NB4 (cell line): ENCODE data around the gene P4HB.
A peak's percentile ranks its signal among the peaks of the same experiment; 100 is the strongest.
"Not testable (repeated sequence)": the region's sequence is repeated elsewhere in the genome, so short reads cannot be mapped to it uniquely, and the experiment has no call there.

Experiments
- DNase-seq: peaks from one replicate; pipeline ENCODE4 v3.0.0; 2010; ENCODE audit warnings: low read depth
- H3K4me3 ChIP-seq: one replicate; pipeline ENCODE4 v1.5.1; 2011; ENCODE audit warnings: mild to moderate bottlenecking, low read depth, low read length, moderate library complexity
- MAX ChIP-seq: IDR thresholded peaks from 2 replicates; pipeline ENCODE4 v1.6.1; 2011; ENCODE audit warnings: low read depth, low read length
- MYC ChIP-seq: IDR thresholded peaks from 2 replicates; pipeline ENCODE4 v1.6.1; 2011; ENCODE audit warnings: low read depth, low read length
- POLR2A ChIP-seq: IDR thresholded peaks from 2 replicates; pipeline ENCODE4 v1.6.1; 2011; ENCODE audit warnings: mild to moderate bottlenecking; ENCODE audit not compliant: insufficient read length; ENCODE audit errors: extremely low read depth
- TF ChIP-seq, protein P1 (sequence below): IDR thresholded peaks from one replicate; pipeline ENCODE4 v1.5.1; 2012; ENCODE audit warnings: low read depth, low read length

Gene P4HB

GRCh38 chr17:81842725-81843504 is 17.4 kb downstream of the P4HB start:
- H3K4me3 ChIP-seq, result no peak overlapping the region
- TF ChIP-seq, protein P1, sequence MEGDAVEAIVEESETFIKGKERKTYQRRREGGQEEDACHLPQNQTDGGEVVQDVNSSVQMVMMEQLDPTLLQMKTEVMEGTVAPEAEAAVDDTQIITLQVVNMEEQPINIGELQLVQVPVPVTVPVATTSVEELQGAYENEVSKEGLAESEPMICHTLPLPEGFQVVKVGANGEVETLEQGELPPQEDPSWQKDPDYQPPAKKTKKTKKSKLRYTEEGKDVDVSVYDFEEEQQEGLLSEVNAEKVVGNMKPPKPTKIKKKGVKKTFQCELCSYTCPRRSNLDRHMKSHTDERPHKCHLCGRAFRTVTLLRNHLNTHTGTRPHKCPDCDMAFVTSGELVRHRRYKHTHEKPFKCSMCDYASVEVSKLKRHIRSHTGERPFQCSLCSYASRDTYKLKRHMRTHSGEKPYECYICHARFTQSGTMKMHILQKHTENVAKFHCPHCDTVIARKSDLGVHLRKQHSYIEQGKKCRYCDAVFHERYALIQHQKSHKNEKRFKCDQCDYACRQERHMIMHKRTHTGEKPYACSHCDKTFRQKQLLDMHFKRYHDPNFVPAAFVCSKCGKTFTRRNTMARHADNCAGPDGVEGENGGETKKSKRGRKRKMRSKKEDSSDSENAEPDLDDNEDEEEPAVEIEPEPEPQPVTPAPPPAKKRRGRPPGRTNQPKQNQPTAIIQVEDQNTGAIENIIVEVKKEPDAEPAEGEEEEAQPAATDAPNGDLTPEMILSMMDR, result no peak
- TF ChIP-seq POLR2A, result peak; percentile 26
- peak; percentile 65 for DNase-seq

DNA sequence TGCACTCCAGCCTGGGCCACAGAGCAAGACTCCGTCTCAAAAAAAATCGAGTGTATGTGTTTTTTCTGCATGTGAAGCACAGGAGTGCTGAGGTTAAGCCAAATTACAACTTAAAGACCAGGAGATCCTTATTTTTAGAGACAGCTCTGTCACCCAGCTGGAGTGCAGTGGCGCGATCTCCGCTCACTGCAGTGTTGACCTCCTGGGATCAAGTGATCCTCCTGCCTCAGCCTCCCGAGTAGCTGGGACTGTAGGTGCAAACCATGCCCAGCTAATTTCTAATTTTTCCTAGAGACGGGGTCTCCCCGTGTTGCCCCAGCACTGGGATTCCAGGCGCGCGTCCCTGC is 18.0 kb downstream of the P4HB start:
- DNase-seq, result no peak
- TF ChIP-seq MAX (no peak), POLR2A (no peak), MYC (no peak)
- TF ChIP-seq, protein P1, result no peak
- no peak overlapping the region for H3K4me3 ChIP-seq

- TF ChIP-seq MYC, result no peak
- TF ChIP-seq POLR2A, result no peak
- TF ChIP-seq, protein P1, result no peak
- no peak for TF ChIP-seq MAX
- DNase-seq, result peak; percentile 89
Measured at GRCh38 chr17:81841866-81842265, 18.5 kb downstream of the P4HB start.

DNA sequence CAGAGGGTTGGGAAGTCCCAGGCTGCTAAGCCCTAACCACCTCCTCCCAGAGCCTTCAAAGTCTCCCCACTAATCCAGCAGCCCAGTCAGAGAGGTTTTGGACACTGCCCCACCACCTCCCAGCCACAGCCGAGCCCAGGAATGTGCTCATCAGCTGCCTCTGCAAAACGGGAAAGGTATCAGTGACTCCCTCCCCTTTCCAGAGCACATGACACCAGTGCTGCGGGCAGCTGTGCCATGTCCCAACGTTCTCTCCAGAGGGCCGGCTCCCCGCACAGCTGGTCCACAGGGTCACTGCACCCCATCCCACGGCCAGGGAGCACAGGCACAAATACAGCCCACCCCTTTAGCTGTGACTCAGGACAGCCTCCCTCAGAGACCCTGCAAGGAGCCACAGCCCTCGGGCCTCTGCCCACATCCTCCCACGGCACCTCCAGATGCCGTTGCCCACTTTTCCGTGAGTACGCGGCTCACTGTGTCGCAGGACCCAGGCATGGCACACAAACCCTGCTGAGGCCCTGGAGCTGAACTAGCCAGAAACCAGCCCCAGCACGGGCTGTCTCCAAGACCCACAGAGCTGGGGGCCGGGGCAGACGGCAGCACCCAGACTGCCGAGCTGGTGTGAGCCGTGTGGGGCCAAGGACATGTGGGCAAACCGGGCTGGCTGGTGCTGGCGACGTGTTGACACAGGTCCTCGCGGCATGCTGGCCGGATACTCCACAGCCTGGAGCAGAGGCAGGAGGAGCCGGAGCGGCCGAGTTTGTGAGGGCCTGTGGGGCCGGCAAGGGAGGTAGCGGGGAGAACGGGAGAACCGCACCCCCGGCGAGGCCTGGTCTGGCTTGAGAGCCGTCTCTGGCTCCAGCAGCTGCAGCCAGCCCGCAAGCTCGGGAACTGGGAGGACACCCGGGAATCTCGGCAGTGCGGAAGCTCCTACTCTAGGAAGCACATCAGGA is 19.2 kb downstream of the P4HB start:
- DNase-seq, result peak; percentile 92

More at GRCh38 chr17:81841866-81842265, 18.5 kb downstream of the P4HB start:
- peak overlapping the region; percentile 54 for H3K4me3 ChIP-seq

GRCh38 chr17:81840059-81840458 is 20.3 kb downstream of the P4HB start:
- H3K4me3 ChIP-seq, DNase-seq: not testable (repeated sequence)

More for the DNA sequence above, 19.2 kb downstream of the P4HB start:
- TF ChIP-seq, protein P1, result no peak
- TF ChIP-seq MAX (peak; percentile 75; the same call in 1 of the 2 replicates), POLR2A (peak; percentile 31), MYC (no peak; the same call in 1 of the 2 replicates)
- peak overlapping the region; percentile 54 for H3K4me3 ChIP-seq

- H3K4me3 ChIP-seq, result no peak overlapping the region
- TF ChIP-seq MYC, result no peak
- TF ChIP-seq POLR2A, result no peak
- TF ChIP-seq, protein P1, result no peak
- no peak for TF ChIP-seq MAX
- no peak for DNase-seq
Measured at GRCh38 chr17:81839301-81839700, 21.0 kb downstream of the P4HB start.
